Ramos (cell line): ENCODE results near the gene FIGLA.

Source experiments
- in situ Hi-C: fragments of 300-500 bp; cut with MboI; formaldehyde crosslinking; loops from one replicate; pipeline ENCODE4 v1.14.3; 2022; ENCODE audit warnings: low sequenced_read_pairs; ENCODE audit not compliant: unreplicated experiment

Gene FIGLA

GRCh38 chr2:70790136-70790828 is at the start of gene FIGLA:
Gene FIGLA (minus strand): TSS chr2:70790643. CDS start chr2:70790638, 5 bp downstream.
- in situ Hi-C loops = no loop called here

GRCh38 chr2:70837980-70838925 is 47.8 kb upstream of the FIGLA start:
- in situ Hi-C loops = no loop called here

GRCh38 chr2:70835643-70836042 is 45.2 kb upstream of the FIGLA start, which contains the start of gene CD207:
Gene CD207 (minus strand): TSS chr2:70835816. CDS start chr2:70835776, 40 bp downstream.
- in situ Hi-C loops = no loop called here

- in situ Hi-C loops = no loop called here
Measured at GRCh38 chr2:70834881-70835280, 44.4 kb upstream of the FIGLA start.

GRCh38 chr2:70834106-70834505 is 43.7 kb upstream of the FIGLA start:
- in situ Hi-C loops = no loop called here

GRCh38 chr2:70833246-70833645 is 42.8 kb upstream of the FIGLA start:
- in situ Hi-C loops = no loop called here

- in situ Hi-C loops = no loop called here
Measured at GRCh38 chr2:70832386-70832785, 41.9 kb upstream of the FIGLA start.

- in situ Hi-C loops = no loop called here
Measured at GRCh38 chr2:70831861-70832260, 41.4 kb upstream of the FIGLA start.

- in situ Hi-C loops = no loop called here
Measured at GRCh38 chr2:70830366-70830765, 39.9 kb upstream of the FIGLA start.

- in situ Hi-C loops = no loop called here
Measured at GRCh38 chr2:70829916-70830315, 39.5 kb upstream of the FIGLA start.

GRCh38 chr2:70828914-70829824 is 38.7 kb upstream of the FIGLA start:
- in situ Hi-C loops = no loop called here

GRCh38 chr2:70828115-70828514 is 37.7 kb upstream of the FIGLA start:
- in situ Hi-C loops = no loop called here

- in situ Hi-C loops = no loop called here
Measured at GRCh38 chr2:70827388-70827787, 36.9 kb upstream of the FIGLA start.

GRCh38 chr2:70826696-70827350 is 36.4 kb upstream of the FIGLA start:
- in situ Hi-C loops = no loop called here

- in situ Hi-C loops = no loop called here
Measured at GRCh38 chr2:70823249-70823648, 32.8 kb upstream of the FIGLA start.

GRCh38 chr2:70822843-70823242 is 32.4 kb upstream of the FIGLA start:
- in situ Hi-C loops = no loop called here

- in situ Hi-C loops = no loop called here
Measured at GRCh38 chr2:70820499-70820898, 30.1 kb upstream of the FIGLA start, which contains the start of gene CLEC4F. Gene CLEC4F (minus strand): TSS chr2:70820599. CDS start chr2:70820523, 76 bp downstream.

GRCh38 chr2:70817284-70817954 is 27.0 kb upstream of the FIGLA start:
- in situ Hi-C loops = no loop called here

GRCh38 chr2:70816726-70817125 is 26.3 kb upstream of the FIGLA start:
- in situ Hi-C loops = no loop called here
